H1 (cell line): ENCODE measurements around the gene CRTAC1.

Experiments
- ATF3 ChIP-seq: IDR thresholded peaks from 2 replicates; pipeline ENCODE4 v1.6.1; 2011; ENCODE audit warnings: low read depth, mild to moderate bottlenecking, low read length; ENCODE audit not compliant: insufficient read depth
- BCL11A ChIP-seq, 2 experiments: IDR thresholded peaks; one replicate each; pipeline ENCODE4 v1.6.1; 2011; ENCODE audit warnings: low read depth in 2 of 2, low read length in 2 of 2, mild to moderate bottlenecking in 2 of 2
- CBX8 ChIP-seq: fragments of 300-800, 300-1000 bp; sonication (generic); IDR thresholded peaks from 2 replicates; pipeline ENCODE4 v1.7.1; 2016; ENCODE audit warnings: low read depth, low read length, borderline replicate concordance
- CTCF ChIP-seq, 3 experiments: IDR thresholded peaks; 1 replicate in 2 of 3; 2 replicates in 1 of 3; pipeline versions ENCODE4 v1.5.1 to v1.6.1; 2011; ENCODE audit warnings: low read length in 3 of 3, mild to moderate bottlenecking in 3 of 3, inconsistent platforms in 2 of 3, low read depth in 1 of 3, moderate library complexity in 1 of 3; ENCODE audit not compliant: insufficient read depth in 1 of 3; ENCODE audit errors: control extremely low read depth in 1 of 3
- EZH2 ChIP-seq: fragments of 200-600 bp; sonication (generic); IDR thresholded peaks from 2 replicates; pipeline ENCODE4 v1.7.1; 2012; ENCODE audit warnings: low read depth, mild to moderate bottlenecking, moderate library complexity, low read length, inconsistent platforms; ENCODE audit not compliant: severe bottlenecking
- MAX ChIP-seq: IDR thresholded peaks from 2 replicates; pipeline ENCODE4 v1.6.1; 2012; ENCODE audit warnings: inconsistent platforms
- RAD21 ChIP-seq, 2 experiments: IDR thresholded peaks in 1 of 2; conservative IDR thresholded peaks in 1 of 2; 2 replicates each; pipeline ENCODE4 v1.6.1; 2011; ENCODE audit warnings: low read depth in 2 of 2, low read length in 2 of 2, improper control_type of control experiment in 1 of 2, inconsistent platforms in 1 of 2, mild to moderate bottlenecking in 1 of 2, moderate library complexity in 1 of 2
- SAP30 ChIP-seq: fragments of 300-600 bp; sonication (generic); IDR thresholded peaks from 2 replicates; pipeline ENCODE4 v1.7.1; 2012; ENCODE audit warnings: low read length, moderate library complexity, mild to moderate bottlenecking, inconsistent platforms; ENCODE audit not compliant: insufficient read depth, insufficient replicate concordance
- TAF1 ChIP-seq: IDR thresholded peaks from 2 replicates; pipeline ENCODE4 v1.6.1; 2011; ENCODE audit warnings: mild to moderate bottlenecking, low read depth, low read length

- TF ChIP-seq CTCF (IDR thresholded peaks at IDR 0.05; ENCODE audit: control extremely low read depth in 1 of 3, insufficient read depth in 1 of 3, low read depth in 1 of 3, low read length in 3 of 3) (no peak), ATF3 (no peak), CBX8 (no peak), BCL11A (IDR thresholded peaks at IDR 0.05; ENCODE audit: low read depth in 2 of 2, low read length in 2 of 2) (no peak), MAX (no peak), EZH2 (no peak), SAP30 (no peak), RAD21 (IDR thresholded peaks at IDR 0.05 in 1 of 2, conservative IDR thresholded peaks at IDR 0.05 in 1 of 2; ENCODE audit: low read depth in 2 of 2, low read length in 2 of 2) (no peak), TAF1 (no peak)
Measured at GRCh38 chr10:97883092-97883485, 147.3 kb downstream of the CRTAC1 start.
